Kidney (tissue), 14 donors: ENCODE measurements around the gene ELFN2. TPM values are rescaled to one million over a fixed set of nuclear protein-coding genes. Genes with fewer than 3 reads are reported as not detected.

Source experiments
- DNase-seq, 5 donors: peaks; one replicate each; pipeline ENCODE4 v3.0.0-alpha.2; 2013 to 2020
- FAIRE-seq: peaks from 2 replicates; lab custom pipeline; 2012; peaks lifted over from hg19 to GRCh38; lab: Jason Lieb, UNC
- H3K27ac ChIP-seq, 2 donors: one replicate each; pipeline ENCODE4 v1.7.0; 2013; ENCODE audit warnings: low read depth in 2 of 2, low read length in 2 of 2, inconsistent platforms in 1 of 2
- H3K27me3 ChIP-seq: one replicate; pipeline ENCODE4 v1.7.1; 2013; ENCODE audit warnings: low read length, inconsistent platforms; ENCODE audit not compliant: control insufficient read depth, insufficient read depth
- H3K36me3 ChIP-seq, 3 donors: one replicate each; pipeline versions ENCODE4 v1.7.0 to v1.7.1; 2013; ENCODE audit warnings: low read length in 3 of 3, control low read depth in 1 of 3, inconsistent platforms in 1 of 3; ENCODE audit not compliant: insufficient read depth in 3 of 3, control insufficient read depth in 2 of 3
- H3K4me1 ChIP-seq, 3 donors: one replicate each; pipeline versions ENCODE4 v1.7.0 to v1.7.1; 2013; ENCODE audit warnings: low read length in 3 of 3, inconsistent platforms in 1 of 3, low read depth in 1 of 3; ENCODE audit not compliant: control insufficient read depth in 2 of 3, insufficient read depth in 2 of 3
- H3K4me3 ChIP-seq, 3 donors: one replicate each; pipeline versions ENCODE4 v1.7.0 to v1.8.1; 2013; ENCODE audit warnings: low read length in 3 of 3, control low read depth in 1 of 3, inconsistent platforms in 1 of 3
- H3K9ac ChIP-seq, 3 donors: one replicate each; pipeline versions ENCODE4 v1.7.0 to v1.7.1; 2013; ENCODE audit warnings: low read length in 3 of 3, control low read depth in 1 of 3, inconsistent platforms in 1 of 3
- H3K9me3 ChIP-seq, 3 donors: one replicate each; pipeline versions ENCODE4 v1.7.0 to v1.7.1; 2013; ENCODE audit warnings: low read length in 3 of 3, control low read depth in 1 of 3, inconsistent platforms in 1 of 3; ENCODE audit not compliant: control insufficient read depth in 2 of 3, insufficient read depth in 1 of 3
- CTCF ChIP-seq: IDR thresholded peaks from 3 replicates; pipeline ENCODE4 v1.5.1; 2012; ENCODE audit warnings: mild to moderate bottlenecking, moderate library complexity, borderline replicate concordance; ENCODE audit not compliant: insufficient read depth; ENCODE audit errors: extremely low read depth
- intact Hi-C: fragments of 100-400 bp; cut with DNase I; formaldehyde crosslinking; loops from one replicate; pipeline ENCODE4 v1.11.1; 2022
- polyA plus RNA-seq: library from polyadenylated mRNA; stranded (reverse); fragments of 350-450 nt; fragmentation: Illumina TruSeq; extraction: RNeasy Lipid Tissue Mini Kit (QIAGEN cat#74804); gene quantifications from one replicate; pipeline ENCODE4 v1.2.3, GENCODE V29; 2014; ENCODE audit warnings: low read depth, low replicate concordance; ENCODE audit not compliant: insufficient read depth
- total RNA-seq: library from RNA; stranded (reverse); fragmentation: NEBNext Ultra II Directional; extraction: Animal tissue kit (Norgen Biotek cat#: 25700); gene quantifications from one replicate; pipeline ENCODE4 v1.2.1, GENCODE V29; 2021
- donor health status: control.
- donor health status: control.
- donor health status: control.
- donor health status: control.
- donor health status: control.
- donor health status: DM: yes; HTN: yes; CAD: no.
- donor health status: Normal renal cell carcinoma (clear cell type).

Gene ELFN2
- total and polyA plus RNA-seq, 2 donors from 2014 or later: 0.19 to 4.6 TPM

DNA sequence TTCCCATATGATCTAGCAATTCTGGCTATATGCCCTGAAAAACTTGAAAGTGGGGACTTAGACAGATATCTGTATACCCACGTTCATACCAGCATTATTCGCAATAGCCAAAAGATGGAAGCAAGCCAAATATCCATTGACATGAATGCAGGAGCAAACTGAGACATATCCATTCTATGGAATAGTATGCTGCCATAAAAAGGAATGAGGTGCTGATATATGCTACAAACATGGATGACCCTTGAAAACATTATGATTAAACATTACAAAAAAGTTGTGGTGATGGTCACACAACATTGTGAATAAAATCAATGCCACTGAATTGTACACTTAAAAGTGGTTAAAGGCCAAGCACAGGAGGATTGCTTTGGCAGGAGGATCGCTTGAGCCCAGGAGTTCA lies 33.4 kb upstream of the ELFN2 start:
- no peak for TF ChIP-seq CTCF
- DNase-seq (no peak), FAIRE-seq (no peak)
- H3K27ac ChIP-seq: no peak overlapping the region
- no peaks in the 10 kb centered on the region for H3K36me3 ChIP-seq
- no peak overlapping the region for H3K4me3 ChIP-seq
- H3K4me1 ChIP-seq: no peaks in the 10 kb centered on the region
- intact Hi-C loops: loop anchor here (5.0 kb wide), 1 partner anchor 143 kb away; no protein-coding TSS in a partner anchor
- no peaks in the 10 kb centered on the region for H3K9me3 ChIP-seq
- H3K9ac ChIP-seq: no peak overlapping the region
- H3K27me3 ChIP-seq: no peaks in the 10 kb centered on the region

GRCh38 chr22:37459206-37459605 lies 31.9 kb upstream of the ELFN2 start:
- no peak overlapping the region for H3K9ac ChIP-seq
- no peaks in the 10 kb centered on the region for H3K36me3 ChIP-seq
- no peaks in the 10 kb centered on the region for H3K27me3 ChIP-seq
- no peaks in the 10 kb centered on the region for H3K9me3 ChIP-seq
- no peak overlapping the region for H3K27ac ChIP-seq
- no peak for TF ChIP-seq CTCF
- intact Hi-C loops: no loop called here
- no peak overlapping the region for H3K4me3 ChIP-seq
- no peak for DNase-seq
- FAIRE-seq: no peak
- H3K4me1 ChIP-seq: no peaks in the 10 kb centered on the region

DNA sequence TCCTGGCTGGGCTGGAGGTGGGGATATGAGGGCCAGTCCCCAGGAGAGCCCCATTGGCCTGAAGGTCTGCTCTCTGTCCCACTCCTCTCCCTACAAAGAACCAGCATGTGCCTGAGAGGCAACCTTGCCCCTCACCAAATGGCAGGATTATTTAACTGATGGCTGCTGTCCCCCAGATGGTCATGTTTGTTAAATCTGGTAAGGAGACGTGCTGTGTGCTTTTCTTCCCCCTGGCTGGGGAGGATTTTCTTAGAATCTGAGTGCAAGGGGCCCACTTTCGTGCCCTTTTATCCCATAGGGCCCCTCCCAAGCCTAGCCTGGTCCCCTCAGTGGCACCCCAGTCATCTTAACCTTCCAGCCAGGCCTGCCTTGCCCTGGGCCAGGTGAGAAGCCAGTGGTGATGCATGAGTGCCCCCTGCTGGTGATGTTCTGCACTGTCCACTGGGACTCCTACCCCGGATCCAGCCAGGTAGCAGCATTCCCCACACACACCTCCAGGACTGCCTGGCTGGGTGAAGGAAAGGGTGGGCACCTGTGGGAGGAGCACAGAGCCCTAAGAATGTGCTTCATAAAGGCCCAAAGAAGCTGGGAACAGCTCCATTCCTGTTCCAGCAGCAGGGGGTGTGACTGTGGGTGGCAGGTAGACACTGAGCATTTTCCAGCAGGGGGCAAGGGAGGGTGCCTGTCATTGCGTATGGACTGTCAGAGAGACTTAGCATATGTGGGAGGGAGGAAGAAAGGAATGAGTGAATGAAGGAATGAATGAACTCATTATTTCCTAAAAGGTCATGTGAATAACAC lies 30.0 kb upstream of the ELFN2 start:
- Histone ChIP-seq H3K4me3 (no peak overlapping the region), H3K9ac (no peak overlapping the region), H3K4me1 (no peaks in the 10 kb centered on the region), H3K9me3 (no peaks in the 10 kb centered on the region), H3K27me3 (no peaks in the 10 kb centered on the region), H3K27ac (no peak overlapping the region), H3K36me3 (no peaks in the 10 kb centered on the region)
- peak; percentile 88 for TF ChIP-seq CTCF
- no peak for FAIRE-seq
- intact Hi-C loops: no loop called here
- DNase-seq: peak; percentile 78 to 88 (median 86)
